ENCODE data around the gene MED28. TPM values are rescaled to one million over a fixed set of nuclear protein-coding genes. Genes with fewer than 3 reads are reported as not detected.
"Not testable (repeated sequence)": the region's sequence is repeated elsewhere in the genome, so short reads cannot be mapped to it uniquely, and the experiment has no call there.

MED28 gene
- total RNA-seq: 53.2 and 55.7 TPM in 2 replicates

- DNase-seq (ENCODE audit: low spot score): peak; percentile 92
- Mint-ChIP-seq H3K4me1 (ENCODE audit: low read depth) (peaks cover 24% of the 10 kb centered on the region), H3K4me3 (ENCODE audit: low read depth) (peak within 1 kb of the TSS; percentile 90), H3K27me3 (ENCODE audit: low read depth) (no peaks in the 10 kb centered on the region), H3K9me3 (no peaks in the 10 kb centered on the region), H3K27ac (peak within 1 kb of the TSS; percentile 91), H3K36me3 (ENCODE audit: low read depth) (peaks cover 26% of the 10 kb centered on the region)
- intact Hi-C loops (cut with micrococcal nuclease): loop anchor here (1.0 to 2.0 kb wide), 5 partner anchors 22 to 407 kb away; partner anchors contain the start of genes LAP3, LCORL and QDPR
Measured at GRCh38 chr4:17614416-17615299, at the start of gene MED28. Gene MED28 (plus strand): TSS chr4:17614641. CDS start chr4:17614655, 14 bp downstream.

- DNase-seq (ENCODE audit: low spot score): no peak
- H3K27me3 Mint-ChIP-seq (ENCODE audit: low read depth): no peaks in the 10 kb centered on the region
- H3K4me1 Mint-ChIP-seq (ENCODE audit: low read depth): peaks cover 5% of the 10 kb centered on the region
- no peaks in the 10 kb centered on the region for H3K9me3 Mint-ChIP-seq
- no peaks in the 10 kb centered on the region for H3K36me3 Mint-ChIP-seq (ENCODE audit: low read depth)
- no peak overlapping the region for H3K4me3 Mint-ChIP-seq (ENCODE audit: low read depth)
- H3K27ac Mint-ChIP-seq: no peak overlapping the region
- intact Hi-C loops (cut with micrococcal nuclease): no loop called here
Measured at GRCh38 chr4:17565846-17566245, 48.6 kb upstream of the MED28 start.

GRCh38 chr4:17567271-17567670, 47.2 kb upstream of the MED28 start:
- intact Hi-C loops (cut with micrococcal nuclease): no loop called here
- no peaks in the 10 kb centered on the region for H3K27me3 Mint-ChIP-seq (ENCODE audit: low read depth)
- no peaks in the 10 kb centered on the region for H3K4me1 Mint-ChIP-seq (ENCODE audit: low read depth)
- DNase-seq (ENCODE audit: low spot score): no peak
- no peak overlapping the region for H3K4me3 Mint-ChIP-seq (ENCODE audit: low read depth)
- H3K27ac Mint-ChIP-seq: no peak overlapping the region
- no peaks in the 10 kb centered on the region for H3K36me3 Mint-ChIP-seq (ENCODE audit: low read depth)
- H3K9me3 Mint-ChIP-seq: no peaks in the 10 kb centered on the region

DNA sequence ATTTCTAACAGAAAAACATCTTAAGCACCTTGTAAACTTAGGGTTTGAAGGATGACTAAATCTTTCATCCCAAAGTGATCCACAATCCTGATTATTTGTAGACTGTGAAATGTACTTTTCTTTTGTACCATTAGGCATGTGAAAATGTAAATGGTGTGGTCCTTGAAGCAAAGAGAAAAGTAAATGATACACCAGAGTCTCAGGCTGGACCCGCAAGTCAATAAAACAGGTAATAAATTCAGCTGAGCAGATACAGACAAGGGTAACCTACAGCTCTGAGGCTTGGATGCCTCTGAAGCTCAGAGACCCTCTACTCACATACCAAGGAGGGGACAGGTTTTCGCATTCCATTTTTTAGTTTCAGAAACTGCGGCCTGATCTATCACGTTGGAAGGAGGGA, 40.2 kb upstream of the MED28 start:
- Mint-ChIP-seq H3K36me3 (ENCODE audit: low read depth) (peaks cover 6% of the 10 kb centered on the region), H3K9me3 (no peaks in the 10 kb centered on the region), H3K27me3 (ENCODE audit: low read depth) (no peaks in the 10 kb centered on the region), H3K27ac (no peak overlapping the region), H3K4me3 (ENCODE audit: low read depth) (no peak overlapping the region), H3K4me1 (ENCODE audit: low read depth) (peaks cover 14% of the 10 kb centered on the region)
- intact Hi-C loops (cut with micrococcal nuclease): no loop called here
- no peak for DNase-seq (ENCODE audit: low spot score)

GRCh38 chr4:17575177-17575576, 39.3 kb upstream of the MED28 start:
- intact Hi-C loops (cut with micrococcal nuclease); DNase-seq (ENCODE audit: low spot score); H3K4me3 Mint-ChIP-seq (ENCODE audit: low read depth); H3K27me3 Mint-ChIP-seq (ENCODE audit: low read depth); H3K9me3 Mint-ChIP-seq; H3K27ac Mint-ChIP-seq: not testable (repeated sequence)
- peaks cover 14% of the 10 kb centered on the region for H3K36me3 Mint-ChIP-seq (ENCODE audit: low read depth)
- H3K4me1 Mint-ChIP-seq (ENCODE audit: low read depth): peaks cover 20% of the 10 kb centered on the region

GRCh38 chr4:17576932-17577664, 37.3 kb upstream of the MED28 start, which contains the start of gene LAP3:
Gene LAP3 (plus strand): TSS chr4:17577198. CDS start chr4:17577466, 268 bp downstream.
- peak; percentile 98 for DNase-seq (ENCODE audit: low spot score)
- no peaks in the 10 kb centered on the region for H3K27me3 Mint-ChIP-seq (ENCODE audit: low read depth)
- H3K4me1 Mint-ChIP-seq (ENCODE audit: low read depth): peaks cover 26% of the 10 kb centered on the region
- H3K27ac Mint-ChIP-seq: peak within 1 kb of the TSS; percentile 87
- H3K36me3 Mint-ChIP-seq (ENCODE audit: low read depth): peaks cover 31% of the 10 kb centered on the region
- peak within 1 kb of the TSS; percentile 93 for H3K4me3 Mint-ChIP-seq (ENCODE audit: low read depth)
- no peaks in the 10 kb centered on the region for H3K9me3 Mint-ChIP-seq
- intact Hi-C loops (cut with micrococcal nuclease): loop anchor here (1.0 to 2.0 kb wide), 7 partner anchors 28 to 445 kb away; partner anchors contain the start of genes DCAF16, MED28, NCAPG and QDPR

GRCh38 chr4:17577665-17578481, 36.6 kb upstream of the MED28 start:
- Mint-ChIP-seq H3K4me1 (ENCODE audit: low read depth) (peaks cover 26% of the 10 kb centered on the region), H3K9me3 (no peaks in the 10 kb centered on the region), H3K27me3 (ENCODE audit: low read depth) (no peaks in the 10 kb centered on the region), H3K4me3 (ENCODE audit: low read depth) (peak overlapping the region; percentile 93), H3K27ac (peak overlapping the region; percentile 87), H3K36me3 (ENCODE audit: low read depth) (peaks cover 36% of the 10 kb centered on the region)
- DNase-seq (ENCODE audit: low spot score): peak; percentile 16
- intact Hi-C loops (cut with micrococcal nuclease): loop anchor here (1.0 to 2.0 kb wide), 7 partner anchors 29 to 444 kb away; partner anchors contain the start of genes DCAF16, MED28, NCAPG and QDPR

- Mint-ChIP-seq H3K36me3 (ENCODE audit: low read depth) (peaks cover 42% of the 10 kb centered on the region), H3K4me1 (ENCODE audit: low read depth) (peaks cover 26% of the 10 kb centered on the region), H3K27ac (peak overlapping the region; percentile 87), H3K27me3 (ENCODE audit: low read depth) (no peaks in the 10 kb centered on the region), H3K4me3 (ENCODE audit: low read depth) (peak overlapping the region; percentile 93), H3K9me3 (no peaks in the 10 kb centered on the region)
- DNase-seq (ENCODE audit: low spot score): no peak
- intact Hi-C loops (cut with micrococcal nuclease): no loop called here
Measured at GRCh38 chr4:17578482-17578891, 36.0 kb upstream of the MED28 start.

DNA sequence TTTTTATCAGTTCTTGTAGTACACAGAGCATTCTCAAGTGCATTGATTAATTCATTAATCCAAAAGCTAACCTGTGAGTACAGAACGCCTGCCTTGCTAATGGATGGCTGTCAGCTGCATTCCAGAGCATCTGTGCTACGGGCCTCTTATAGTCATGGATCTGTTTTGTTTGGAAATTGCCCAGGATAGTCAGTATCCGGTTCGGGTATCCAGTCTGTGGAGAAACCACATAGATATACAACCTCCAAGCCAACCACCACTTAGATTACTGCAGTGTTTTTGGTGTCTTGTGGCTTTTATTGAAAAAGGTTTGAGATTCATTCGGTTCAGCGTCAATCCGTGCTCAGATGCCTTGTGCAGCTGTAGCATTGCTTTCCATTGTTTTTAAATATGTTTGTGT, 33.5 kb upstream of the MED28 start:
- H3K36me3 Mint-ChIP-seq (ENCODE audit: low read depth): peaks cover 65% of the 10 kb centered on the region
- H3K27me3 Mint-ChIP-seq (ENCODE audit: low read depth): no peaks in the 10 kb centered on the region
- no peak for DNase-seq (ENCODE audit: low spot score)
- H3K27ac Mint-ChIP-seq: peak overlapping the region; percentile 60
- no peaks in the 10 kb centered on the region for H3K9me3 Mint-ChIP-seq
- peaks cover 25% of the 10 kb centered on the region for H3K4me1 Mint-ChIP-seq (ENCODE audit: low read depth)
- H3K4me3 Mint-ChIP-seq (ENCODE audit: low read depth): no peak overlapping the region
- intact Hi-C loops (cut with micrococcal nuclease): no loop called here

- H3K4me1 Mint-ChIP-seq (ENCODE audit: low read depth): peaks cover 25% of the 10 kb centered on the region
- peaks cover 81% of the 10 kb centered on the region for H3K36me3 Mint-ChIP-seq (ENCODE audit: low read depth)
- H3K4me3 Mint-ChIP-seq (ENCODE audit: low read depth): no peak overlapping the region
- DNase-seq (ENCODE audit: low spot score): no peak
- no peaks in the 10 kb centered on the region for H3K9me3 Mint-ChIP-seq
- intact Hi-C loops (cut with micrococcal nuclease): no loop called here
- H3K27ac Mint-ChIP-seq: no peak overlapping the region
- no peaks in the 10 kb centered on the region for H3K27me3 Mint-ChIP-seq (ENCODE audit: low read depth)
Measured at GRCh38 chr4:17583276-17583675, 31.2 kb upstream of the MED28 start.

- H3K9me3 Mint-ChIP-seq: no peaks in the 10 kb centered on the region
- H3K27me3 Mint-ChIP-seq (ENCODE audit: low read depth): no peaks in the 10 kb centered on the region
- no peak for DNase-seq (ENCODE audit: low spot score)
- no peak overlapping the region for H3K4me3 Mint-ChIP-seq (ENCODE audit: low read depth)
- intact Hi-C loops (cut with micrococcal nuclease): no loop called here
- peaks cover 82% of the 10 kb centered on the region for H3K36me3 Mint-ChIP-seq (ENCODE audit: low read depth)
- peaks cover 18% of the 10 kb centered on the region for H3K4me1 Mint-ChIP-seq (ENCODE audit: low read depth)
- no peak overlapping the region for H3K27ac Mint-ChIP-seq
Measured at GRCh38 chr4:17583941-17584340, 30.5 kb upstream of the MED28 start.

DNA sequence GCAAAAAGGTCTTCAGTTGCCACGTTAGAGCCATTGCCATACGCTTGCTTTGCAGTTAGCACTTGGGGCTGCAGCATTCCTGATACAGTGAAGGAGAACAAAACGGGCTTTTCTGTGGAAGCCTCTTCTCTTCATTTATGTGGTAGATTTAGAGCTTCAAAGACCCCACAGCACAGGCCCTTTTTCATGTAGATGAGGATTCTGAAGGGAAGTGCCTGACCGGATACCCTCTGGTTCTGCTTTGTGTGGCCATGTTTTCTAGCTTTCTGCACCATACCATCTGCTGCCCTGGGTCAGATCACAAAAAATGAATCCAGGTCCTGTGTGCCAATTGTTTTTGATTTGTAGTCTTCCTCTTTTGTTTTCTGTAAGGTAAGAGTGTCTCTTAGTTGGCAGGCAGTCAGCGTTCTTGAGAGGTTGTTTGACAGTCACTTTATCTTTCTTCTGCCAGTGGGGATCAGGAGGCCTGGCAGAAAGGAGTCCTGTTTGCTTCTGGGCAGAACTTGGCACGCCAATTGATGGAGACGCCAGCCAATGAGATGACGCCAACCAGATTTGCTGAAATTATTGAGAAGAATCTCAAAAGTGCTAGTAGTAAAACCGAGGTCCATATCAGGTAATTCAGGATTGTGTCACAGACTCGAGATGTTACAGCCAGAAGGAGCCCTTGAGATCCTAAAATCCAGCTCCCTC, 29.8 kb upstream of the MED28 start:
- H3K4me1 Mint-ChIP-seq (ENCODE audit: low read depth): peaks cover 11% of the 10 kb centered on the region
- no peak for DNase-seq (ENCODE audit: low spot score)
- H3K9me3 Mint-ChIP-seq: no peaks in the 10 kb centered on the region
- intact Hi-C loops (cut with micrococcal nuclease): no loop called here
- peaks cover 82% of the 10 kb centered on the region for H3K36me3 Mint-ChIP-seq (ENCODE audit: low read depth)
- H3K27me3 Mint-ChIP-seq (ENCODE audit: low read depth): no peaks in the 10 kb centered on the region
- no peak overlapping the region for H3K4me3 Mint-ChIP-seq (ENCODE audit: low read depth)
- no peak overlapping the region for H3K27ac Mint-ChIP-seq
